Neural cell (in vitro differentiated cells): ENCODE data around the gene C20orf144. TPM values are rescaled to one million over a fixed set of nuclear protein-coding genes. Genes with fewer than 3 reads are reported as not detected.
A peak's percentile ranks its signal among the peaks of the same experiment; 100 is the strongest.

ENCODE experiments used
- H2AFZ ChIP-seq: fragments of 200-600, 300-800 bp; sonication (generic), shearing (Covaris generic); 2 replicates; pipeline ENCODE4 v1.6.0; 2014; ENCODE audit warnings: low read depth, mild to moderate bottlenecking, antibody characterized with exemption, low read length, moderate library complexity
- H3F3A ChIP-seq: fragments of 200-600 bp; shearing (Covaris generic); 2 replicates; pipeline ENCODE4 v1.6.1; 2016; ENCODE audit warnings: mild to moderate bottlenecking, moderate library complexity, mixed read lengths, antibody characterized with exemption, low read length; ENCODE audit not compliant: insufficient read depth, poor library complexity, severe bottlenecking
- H3K27ac ChIP-seq: fragments of 200-600, 300-800 bp; sonication (generic), shearing (Covaris generic); 2 replicates; pipeline ENCODE4 v1.5.1; 2014; ENCODE audit warnings: mild to moderate bottlenecking, low read length, moderate library complexity
- H3K27me3 ChIP-seq: fragments of 300-800, 200-600 bp; sonication (generic), shearing (Covaris generic); 2 replicates; pipeline ENCODE4 v1.6.0; 2014; ENCODE audit warnings: mild to moderate bottlenecking, low read depth, low read length, moderate library complexity; ENCODE audit not compliant: insufficient read depth
- H3K36me3 ChIP-seq: fragments of 300-800, 200-600 bp; sonication (generic), shearing (Covaris generic); 2 replicates; pipeline ENCODE4 v1.5.1; 2014; ENCODE audit warnings: mild to moderate bottlenecking, antibody characterized with exemption, low read length, moderate library complexity; ENCODE audit not compliant: insufficient read depth
- H3K4me2 ChIP-seq: fragments of 300-800, 200-600 bp; sonication (generic), shearing (Covaris generic); 2 replicates; pipeline ENCODE4 v1.6.0; 2014; ENCODE audit warnings: mild to moderate bottlenecking, low read length
- H3K4me3 ChIP-seq: fragments of 300-800, 200-600 bp; sonication (generic), shearing (Covaris generic); 2 replicates; pipeline ENCODE4 v1.5.1; 2014; ENCODE audit warnings: mild to moderate bottlenecking, low read length, moderate library complexity
- H3K79me2 ChIP-seq: fragments of 200-600 bp; shearing (Covaris generic); replicated peaks from 2 replicates; pipeline ENCODE4 v1.6.0; 2014; ENCODE audit warnings: mild to moderate bottlenecking, low read length, moderate library complexity; ENCODE audit not compliant: insufficient read depth
- H3K9ac ChIP-seq: fragments of 300-800, 200-600 bp; sonication (generic), shearing (Covaris generic); 2 replicates; pipeline ENCODE4 v1.6.1; 2016; ENCODE audit warnings: mild to moderate bottlenecking, low read length, mixed read lengths
- H3K9me2 ChIP-seq: fragments of 200-600 bp; shearing (Covaris generic); 2 replicates; pipeline ENCODE4 v1.6.1; 2016; ENCODE audit warnings: mild to moderate bottlenecking, low read length, mixed read lengths; ENCODE audit not compliant: insufficient read depth
- H3K9me3 ChIP-seq: fragments of 200-600, 300-800 bp; sonication (generic), shearing (Covaris generic); 2 replicates; pipeline ENCODE4 v1.6.1; 2016; ENCODE audit warnings: mild to moderate bottlenecking, mixed run types, low read length, moderate library complexity, mixed read lengths
- H4K20me1 ChIP-seq: fragments of 200-600 bp; shearing (Covaris generic); 2 replicates; pipeline ENCODE4 v1.6.1; 2016; ENCODE audit warnings: mild to moderate bottlenecking, mixed run types; ENCODE audit not compliant: insufficient read depth
- EP300 ChIP-seq: fragments of 450-650 bp; conservative IDR thresholded peaks from 2 replicates; pipeline ENCODE4 v1.6.1; 2014; ENCODE audit warnings: antibody characterized with exemption, mild to moderate bottlenecking, moderate library complexity; ENCODE audit not compliant: poor library complexity, severe bottlenecking
- EZH2 ChIP-seq: fragments of 200-600, 300-800 bp; shearing (Covaris generic), sonication (generic); IDR thresholded peaks from 2 replicates; pipeline ENCODE4 v1.6.1; 2014; ENCODE audit warnings: antibody characterized with exemption, low read length, borderline replicate concordance, mild to moderate bottlenecking; ENCODE audit not compliant: insufficient read depth, poor library complexity, severe bottlenecking
- MXI1 ChIP-seq: fragments of 450-650 bp; conservative IDR thresholded peaks from 2 replicates; pipeline ENCODE4 v1.6.1; 2014; ENCODE audit warnings: antibody characterized with exemption, mild to moderate bottlenecking; ENCODE audit not compliant: poor library complexity, severe bottlenecking
- POLR2AphosphoS5 ChIP-seq: IDR thresholded peaks from 2 replicates; pipeline ENCODE4 v1.6.1; 2012
- RAD21 ChIP-seq: fragments of 450-650 bp; conservative IDR thresholded peaks from 2 replicates; pipeline ENCODE4 v1.6.1; 2014; ENCODE audit warnings: antibody characterized with exemption, mild to moderate bottlenecking, moderate library complexity
- SMC3 ChIP-seq: fragments of 450-650 bp; conservative IDR thresholded peaks from 2 replicates; pipeline ENCODE4 v1.6.1; 2014; ENCODE audit warnings: antibody characterized with exemption, mild to moderate bottlenecking, moderate library complexity; ENCODE audit not compliant: poor library complexity
- TAF1 ChIP-seq: IDR thresholded peaks from 2 replicates; pipeline ENCODE4 v1.6.1; 2012; ENCODE audit warnings: low read depth
- polyA plus RNA-seq: library from polyadenylated mRNA; depleted of rRNA; stranded (reverse); fragments of >200 nt; gene quantifications from 2 replicates; pipeline ENCODE4 v1.2.3, GENCODE V29; 2014
- TF ChIP-seq, protein P1 (sequence below): IDR thresholded peaks from 2 replicates; pipeline ENCODE4 v1.6.1; 2012; ENCODE audit warnings: borderline replicate concordance
- TF ChIP-seq, protein P2 (sequence below): fragments of 450-650 bp; IDR thresholded peaks from 2 replicates; pipeline ENCODE4 v1.5.1; 2014; ENCODE audit warnings: antibody characterized with exemption, mild to moderate bottlenecking, moderate library complexity; ENCODE audit not compliant: poor library complexity, severe bottlenecking

C20orf144 gene
- polyA plus RNA-seq, 1 donor from 2014 or later, result not detected

DNA sequence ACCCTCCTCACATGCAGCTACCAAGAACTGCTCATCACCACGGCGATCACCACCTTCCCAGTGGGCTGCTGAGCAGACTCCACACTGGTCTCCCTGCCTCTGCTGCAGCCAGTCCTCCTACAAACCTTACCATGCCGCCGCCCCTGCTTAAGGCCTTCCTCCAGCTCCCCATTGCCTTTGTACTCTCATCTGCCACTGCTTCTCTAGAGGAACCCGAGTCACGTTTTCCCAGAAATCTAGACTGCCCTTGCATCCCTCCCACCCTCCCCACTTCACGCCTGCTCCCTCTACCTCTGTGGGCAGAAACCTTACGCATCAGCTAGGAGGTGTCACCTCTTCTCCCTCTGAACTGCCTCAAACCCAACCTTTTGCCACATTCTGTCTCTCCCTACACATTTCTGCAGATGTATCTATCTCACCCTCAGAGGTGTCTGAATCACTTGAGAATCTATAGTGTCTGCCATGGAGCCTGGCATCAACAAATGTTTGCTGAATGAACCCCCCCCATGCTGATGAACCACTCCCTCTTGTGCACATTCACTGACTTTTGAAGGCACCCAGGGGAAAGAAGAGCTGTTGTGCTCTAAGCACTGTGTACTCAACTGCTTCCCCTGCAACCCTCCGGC is 19.7 kb downstream of the C20orf144 start:
- Histone ChIP-seq H3F3A (no peaks in the 10 kb centered on the region), H4K20me1 (no peaks in the 10 kb centered on the region), H3K4me2 (no peak overlapping the region), H2AFZ (no peak overlapping the region), H3K9me2 (no peaks in the 10 kb centered on the region), H3K27ac (no peak overlapping the region), H3K4me3 (no peak overlapping the region), H3K79me2 (peaks cover 10% of the 10 kb centered on the region), H3K27me3 (no peaks in the 10 kb centered on the region), H3K36me3 (no peaks in the 10 kb centered on the region), H3K9ac (no peak overlapping the region), H3K9me3 (no peaks in the 10 kb centered on the region)
- no peak for TF ChIP-seq POLR2AphosphoS5

DNA sequence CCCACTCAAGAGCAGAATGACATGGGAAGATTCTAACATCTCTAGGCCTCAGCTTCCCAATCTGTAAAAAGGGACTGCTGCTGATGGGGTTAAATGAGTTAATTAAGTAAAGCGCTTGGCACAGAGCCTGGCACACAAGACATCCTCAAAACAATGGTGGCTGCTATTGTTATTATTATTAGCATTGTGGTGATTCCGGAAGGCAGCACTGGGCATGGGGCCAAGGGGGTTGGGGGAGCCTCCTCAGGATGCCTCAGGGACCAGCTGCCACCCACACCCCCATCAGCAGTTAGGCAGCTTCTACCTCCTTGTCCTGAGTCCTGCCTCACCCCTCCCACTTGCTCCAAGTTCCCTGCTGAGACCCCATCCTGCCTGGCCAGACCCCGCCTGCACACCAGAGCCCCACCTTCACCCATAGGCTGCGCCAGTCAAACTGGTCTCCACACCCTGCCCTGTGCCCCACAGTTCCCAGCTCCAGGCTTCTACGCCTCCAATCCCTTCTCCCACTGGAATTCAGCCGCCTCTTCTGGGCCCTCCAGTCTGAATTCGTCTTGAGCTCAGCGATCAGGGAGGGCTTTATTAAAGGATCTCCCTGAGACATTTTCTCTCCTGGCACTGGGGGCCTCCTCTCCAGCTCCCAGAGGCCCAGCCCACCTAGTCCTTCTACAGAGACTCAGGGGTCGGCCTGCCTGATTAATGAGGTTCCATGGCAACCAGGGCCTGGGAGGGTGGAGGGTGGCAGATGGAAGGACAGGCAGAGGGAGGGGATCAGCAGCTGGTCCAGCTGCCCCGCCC is 22.6 kb downstream of the C20orf144 start:
- Histone ChIP-seq H3K79me2 (peaks cover 10% of the 10 kb centered on the region), H2AFZ (no peak overlapping the region)

More for the DNA sequence above, 22.6 kb downstream of the C20orf144 start:
- Histone ChIP-seq H3K9me3 (no peaks in the 10 kb centered on the region), H4K20me1 (no peaks in the 10 kb centered on the region), H3K4me3 (peak overlapping the region; percentile 59), H3K9me2 (no peaks in the 10 kb centered on the region), H3K9ac (no peak overlapping the region), H3K27ac (no peak overlapping the region), H3K4me2 (no peak overlapping the region), H3F3A (no peaks in the 10 kb centered on the region), H3K36me3 (no peaks in the 10 kb centered on the region), H3K27me3 (no peaks in the 10 kb centered on the region)
- TF ChIP-seq SMC3 (no peak), TAF1 (no peak), EP300 (no peak), EZH2 (no peak), POLR2AphosphoS5 (no peak), MXI1 (no peak), RAD21 (no peak)
- TF ChIP-seq, protein P1, sequence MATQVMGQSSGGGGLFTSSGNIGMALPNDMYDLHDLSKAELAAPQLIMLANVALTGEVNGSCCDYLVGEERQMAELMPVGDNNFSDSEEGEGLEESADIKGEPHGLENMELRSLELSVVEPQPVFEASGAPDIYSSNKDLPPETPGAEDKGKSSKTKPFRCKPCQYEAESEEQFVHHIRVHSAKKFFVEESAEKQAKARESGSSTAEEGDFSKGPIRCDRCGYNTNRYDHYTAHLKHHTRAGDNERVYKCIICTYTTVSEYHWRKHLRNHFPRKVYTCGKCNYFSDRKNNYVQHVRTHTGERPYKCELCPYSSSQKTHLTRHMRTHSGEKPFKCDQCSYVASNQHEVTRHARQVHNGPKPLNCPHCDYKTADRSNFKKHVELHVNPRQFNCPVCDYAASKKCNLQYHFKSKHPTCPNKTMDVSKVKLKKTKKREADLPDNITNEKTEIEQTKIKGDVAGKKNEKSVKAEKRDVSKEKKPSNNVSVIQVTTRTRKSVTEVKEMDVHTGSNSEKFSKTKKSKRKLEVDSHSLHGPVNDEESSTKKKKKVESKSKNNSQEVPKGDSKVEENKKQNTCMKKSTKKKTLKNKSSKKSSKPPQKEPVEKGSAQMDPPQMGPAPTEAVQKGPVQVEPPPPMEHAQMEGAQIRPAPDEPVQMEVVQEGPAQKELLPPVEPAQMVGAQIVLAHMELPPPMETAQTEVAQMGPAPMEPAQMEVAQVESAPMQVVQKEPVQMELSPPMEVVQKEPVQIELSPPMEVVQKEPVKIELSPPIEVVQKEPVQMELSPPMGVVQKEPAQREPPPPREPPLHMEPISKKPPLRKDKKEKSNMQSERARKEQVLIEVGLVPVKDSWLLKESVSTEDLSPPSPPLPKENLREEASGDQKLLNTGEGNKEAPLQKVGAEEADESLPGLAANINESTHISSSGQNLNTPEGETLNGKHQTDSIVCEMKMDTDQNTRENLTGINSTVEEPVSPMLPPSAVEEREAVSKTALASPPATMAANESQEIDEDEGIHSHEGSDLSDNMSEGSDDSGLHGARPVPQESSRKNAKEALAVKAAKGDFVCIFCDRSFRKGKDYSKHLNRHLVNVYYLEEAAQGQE, result no peak
- TF ChIP-seq, protein P2, sequence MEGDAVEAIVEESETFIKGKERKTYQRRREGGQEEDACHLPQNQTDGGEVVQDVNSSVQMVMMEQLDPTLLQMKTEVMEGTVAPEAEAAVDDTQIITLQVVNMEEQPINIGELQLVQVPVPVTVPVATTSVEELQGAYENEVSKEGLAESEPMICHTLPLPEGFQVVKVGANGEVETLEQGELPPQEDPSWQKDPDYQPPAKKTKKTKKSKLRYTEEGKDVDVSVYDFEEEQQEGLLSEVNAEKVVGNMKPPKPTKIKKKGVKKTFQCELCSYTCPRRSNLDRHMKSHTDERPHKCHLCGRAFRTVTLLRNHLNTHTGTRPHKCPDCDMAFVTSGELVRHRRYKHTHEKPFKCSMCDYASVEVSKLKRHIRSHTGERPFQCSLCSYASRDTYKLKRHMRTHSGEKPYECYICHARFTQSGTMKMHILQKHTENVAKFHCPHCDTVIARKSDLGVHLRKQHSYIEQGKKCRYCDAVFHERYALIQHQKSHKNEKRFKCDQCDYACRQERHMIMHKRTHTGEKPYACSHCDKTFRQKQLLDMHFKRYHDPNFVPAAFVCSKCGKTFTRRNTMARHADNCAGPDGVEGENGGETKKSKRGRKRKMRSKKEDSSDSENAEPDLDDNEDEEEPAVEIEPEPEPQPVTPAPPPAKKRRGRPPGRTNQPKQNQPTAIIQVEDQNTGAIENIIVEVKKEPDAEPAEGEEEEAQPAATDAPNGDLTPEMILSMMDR, result no peak
